Neural cell (in vitro differentiated cells): ENCODE measurements around the gene CFAP299. TPM values are rescaled to one million over a fixed set of nuclear protein-coding genes. Genes with fewer than 3 reads are reported as not detected.

ENCODE experiments used
- H2AFZ ChIP-seq: fragments of 200-600, 300-800 bp; sonication (generic), shearing (Covaris generic); 2 replicates; pipeline ENCODE4 v1.6.0; 2014; ENCODE audit warnings: low read depth, mild to moderate bottlenecking, antibody characterized with exemption, low read length, moderate library complexity
- H3F3A ChIP-seq: fragments of 200-600 bp; shearing (Covaris generic); 2 replicates; pipeline ENCODE4 v1.6.1; 2016; ENCODE audit warnings: mild to moderate bottlenecking, moderate library complexity, mixed read lengths, antibody characterized with exemption, low read length; ENCODE audit not compliant: insufficient read depth, poor library complexity, severe bottlenecking
- H3K27ac ChIP-seq: fragments of 200-600, 300-800 bp; sonication (generic), shearing (Covaris generic); 2 replicates; pipeline ENCODE4 v1.5.1; 2014; ENCODE audit warnings: mild to moderate bottlenecking, low read length, moderate library complexity
- H3K27me3 ChIP-seq: fragments of 300-800, 200-600 bp; sonication (generic), shearing (Covaris generic); 2 replicates; pipeline ENCODE4 v1.6.0; 2014; ENCODE audit warnings: mild to moderate bottlenecking, low read depth, low read length, moderate library complexity; ENCODE audit not compliant: insufficient read depth
- H3K36me3 ChIP-seq: fragments of 300-800, 200-600 bp; sonication (generic), shearing (Covaris generic); 2 replicates; pipeline ENCODE4 v1.5.1; 2014; ENCODE audit warnings: mild to moderate bottlenecking, antibody characterized with exemption, low read length, moderate library complexity; ENCODE audit not compliant: insufficient read depth
- H3K4me2 ChIP-seq: fragments of 300-800, 200-600 bp; sonication (generic), shearing (Covaris generic); 2 replicates; pipeline ENCODE4 v1.6.0; 2014; ENCODE audit warnings: mild to moderate bottlenecking, low read length
- H3K4me3 ChIP-seq: fragments of 300-800, 200-600 bp; sonication (generic), shearing (Covaris generic); 2 replicates; pipeline ENCODE4 v1.5.1; 2014; ENCODE audit warnings: mild to moderate bottlenecking, low read length, moderate library complexity
- H3K79me2 ChIP-seq: fragments of 200-600 bp; shearing (Covaris generic); replicated peaks from 2 replicates; pipeline ENCODE4 v1.6.0; 2014; ENCODE audit warnings: mild to moderate bottlenecking, low read length, moderate library complexity; ENCODE audit not compliant: insufficient read depth
- H3K9ac ChIP-seq: fragments of 300-800, 200-600 bp; sonication (generic), shearing (Covaris generic); 2 replicates; pipeline ENCODE4 v1.6.1; 2016; ENCODE audit warnings: mild to moderate bottlenecking, low read length, mixed read lengths
- H3K9me2 ChIP-seq: fragments of 200-600 bp; shearing (Covaris generic); 2 replicates; pipeline ENCODE4 v1.6.1; 2016; ENCODE audit warnings: mild to moderate bottlenecking, low read length, mixed read lengths; ENCODE audit not compliant: insufficient read depth
- H3K9me3 ChIP-seq: fragments of 200-600, 300-800 bp; sonication (generic), shearing (Covaris generic); 2 replicates; pipeline ENCODE4 v1.6.1; 2016; ENCODE audit warnings: mild to moderate bottlenecking, mixed run types, low read length, moderate library complexity, mixed read lengths
- H4K20me1 ChIP-seq: fragments of 200-600 bp; shearing (Covaris generic); 2 replicates; pipeline ENCODE4 v1.6.1; 2016; ENCODE audit warnings: mild to moderate bottlenecking, mixed run types; ENCODE audit not compliant: insufficient read depth
- CTCF ChIP-seq: fragments of 450-650 bp; IDR thresholded peaks from 2 replicates; pipeline ENCODE4 v1.5.1; 2014; ENCODE audit warnings: antibody characterized with exemption, mild to moderate bottlenecking, moderate library complexity; ENCODE audit not compliant: poor library complexity, severe bottlenecking
- EP300 ChIP-seq: fragments of 450-650 bp; conservative IDR thresholded peaks from 2 replicates; pipeline ENCODE4 v1.6.1; 2014; ENCODE audit warnings: antibody characterized with exemption, mild to moderate bottlenecking, moderate library complexity; ENCODE audit not compliant: poor library complexity, severe bottlenecking
- EZH2 ChIP-seq: fragments of 200-600, 300-800 bp; shearing (Covaris generic), sonication (generic); IDR thresholded peaks from 2 replicates; pipeline ENCODE4 v1.6.1; 2014; ENCODE audit warnings: antibody characterized with exemption, low read length, borderline replicate concordance, mild to moderate bottlenecking; ENCODE audit not compliant: insufficient read depth, poor library complexity, severe bottlenecking
- MXI1 ChIP-seq: fragments of 450-650 bp; conservative IDR thresholded peaks from 2 replicates; pipeline ENCODE4 v1.6.1; 2014; ENCODE audit warnings: antibody characterized with exemption, mild to moderate bottlenecking; ENCODE audit not compliant: poor library complexity, severe bottlenecking
- POLR2AphosphoS5 ChIP-seq: IDR thresholded peaks from 2 replicates; pipeline ENCODE4 v1.6.1; 2012
- RAD21 ChIP-seq: fragments of 450-650 bp; conservative IDR thresholded peaks from 2 replicates; pipeline ENCODE4 v1.6.1; 2014; ENCODE audit warnings: antibody characterized with exemption, mild to moderate bottlenecking, moderate library complexity
- REST ChIP-seq: IDR thresholded peaks from 2 replicates; pipeline ENCODE4 v1.6.1; 2012; ENCODE audit warnings: borderline replicate concordance
- SMC3 ChIP-seq: fragments of 450-650 bp; conservative IDR thresholded peaks from 2 replicates; pipeline ENCODE4 v1.6.1; 2014; ENCODE audit warnings: antibody characterized with exemption, mild to moderate bottlenecking, moderate library complexity; ENCODE audit not compliant: poor library complexity
- TAF1 ChIP-seq: IDR thresholded peaks from 2 replicates; pipeline ENCODE4 v1.6.1; 2012; ENCODE audit warnings: low read depth
- polyA plus RNA-seq: library from polyadenylated mRNA; depleted of rRNA; stranded (reverse); fragments of >200 nt; gene quantifications from 2 replicates; pipeline ENCODE4 v1.2.3, GENCODE V29; 2014

The CFAP299 gene
- polyA plus RNA-seq, 1 donor from 2014 or later, result not detected

DNA sequence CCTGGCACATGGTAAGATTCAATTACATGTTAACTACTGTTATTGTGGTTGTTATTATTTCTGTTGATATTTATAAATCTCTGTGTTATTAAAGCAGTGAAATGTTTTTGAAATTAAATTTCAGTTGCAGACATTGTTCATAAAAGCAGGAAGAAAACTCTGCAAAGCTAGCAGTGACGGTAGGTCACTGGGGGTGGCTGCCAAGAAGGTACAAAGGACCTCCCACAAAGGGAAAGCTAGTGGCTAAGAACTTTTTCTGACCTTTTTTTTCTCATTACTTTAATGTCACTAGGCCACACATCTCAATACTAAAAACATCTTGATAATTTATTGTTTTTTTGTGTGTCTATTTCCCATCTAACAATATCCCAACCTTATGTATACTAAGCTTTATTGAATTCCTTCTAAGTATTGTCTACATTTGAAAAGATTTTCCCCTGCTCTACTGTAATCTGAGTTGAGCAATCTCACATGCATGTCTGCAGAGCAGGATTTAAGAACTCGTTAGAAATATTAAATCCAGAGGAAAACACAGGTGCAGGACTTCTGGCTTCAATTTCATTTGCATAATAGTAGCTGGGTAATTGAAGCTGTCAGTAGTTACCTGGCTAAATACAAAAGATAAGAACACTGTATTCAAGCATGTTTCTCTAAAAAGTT lies 197.3 kb downstream of the CFAP299 start:
- H3K9me2 ChIP-seq, result no peaks in the 10 kb centered on the region
- no peak overlapping the region for H3K9ac ChIP-seq
- no peak overlapping the region for H3K27ac ChIP-seq
- H2AFZ ChIP-seq, result no peak overlapping the region
- H3F3A ChIP-seq, result no peaks in the 10 kb centered on the region
- TF ChIP-seq MXI1 (no peak), RAD21 (no peak), EZH2 (no peak), POLR2AphosphoS5 (no peak)
- H3K27me3 ChIP-seq, result no peaks in the 10 kb centered on the region
- no peaks in the 10 kb centered on the region for H3K36me3 ChIP-seq
- no peak overlapping the region for H3K4me2 ChIP-seq
- H4K20me1 ChIP-seq, result no peaks in the 10 kb centered on the region
- no peaks in the 10 kb centered on the region for H3K79me2 ChIP-seq
- no peaks in the 10 kb centered on the region for H3K9me3 ChIP-seq
- H3K4me3 ChIP-seq, result no peak overlapping the region

- Histone ChIP-seq H3K9me2 (no peaks in the 10 kb centered on the region), H3K9me3 (no peaks in the 10 kb centered on the region), H3K36me3 (no peaks in the 10 kb centered on the region), H3K27ac (no peak overlapping the region), H3K4me3 (no peak overlapping the region), H3K79me2 (no peaks in the 10 kb centered on the region), H4K20me1 (no peaks in the 10 kb centered on the region), H2AFZ (no peak overlapping the region), H3K9ac (no peak overlapping the region), H3K4me2 (no peak overlapping the region), H3F3A (no peaks in the 10 kb centered on the region), H3K27me3 (no peaks in the 10 kb centered on the region)
- TF ChIP-seq REST, result no peak
Observed at GRCh38 chr4:80535551-80535950, 200.0 kb downstream of the CFAP299 start.

GRCh38 chr4:80538276-80538926 lies 202.9 kb downstream of the CFAP299 start:
- H3K27ac ChIP-seq, result no peak overlapping the region
- no peaks in the 10 kb centered on the region for H3K79me2 ChIP-seq
- TF ChIP-seq CTCF (no peak), SMC3 (no peak), POLR2AphosphoS5 (no peak), REST (no peak), EZH2 (no peak), EP300 (no peak), MXI1 (no peak), TAF1 (no peak), RAD21 (no peak)
- no peak overlapping the region for H3K4me3 ChIP-seq
- H4K20me1 ChIP-seq, result no peaks in the 10 kb centered on the region
- H3K4me2 ChIP-seq, result no peak overlapping the region
- no peaks in the 10 kb centered on the region for H3K27me3 ChIP-seq
- no peaks in the 10 kb centered on the region for H3K9me3 ChIP-seq
- no peaks in the 10 kb centered on the region for H3K36me3 ChIP-seq
- no peaks in the 10 kb centered on the region for H3F3A ChIP-seq
- H2AFZ ChIP-seq, result no peak overlapping the region
- H3K9ac ChIP-seq, result no peak overlapping the region
- no peaks in the 10 kb centered on the region for H3K9me2 ChIP-seq
